NCI-H2171 (cell line): ENCODE results near the gene AKAP6.
A peak's percentile ranks its signal among the peaks of the same experiment; 100 is the strongest.

ENCODE experiments used
- DNase-seq: peaks from one replicate; lab custom pipeline; 2025; lab: John Stamatoyannopoulos, UW

AKAP6 gene, protein sequence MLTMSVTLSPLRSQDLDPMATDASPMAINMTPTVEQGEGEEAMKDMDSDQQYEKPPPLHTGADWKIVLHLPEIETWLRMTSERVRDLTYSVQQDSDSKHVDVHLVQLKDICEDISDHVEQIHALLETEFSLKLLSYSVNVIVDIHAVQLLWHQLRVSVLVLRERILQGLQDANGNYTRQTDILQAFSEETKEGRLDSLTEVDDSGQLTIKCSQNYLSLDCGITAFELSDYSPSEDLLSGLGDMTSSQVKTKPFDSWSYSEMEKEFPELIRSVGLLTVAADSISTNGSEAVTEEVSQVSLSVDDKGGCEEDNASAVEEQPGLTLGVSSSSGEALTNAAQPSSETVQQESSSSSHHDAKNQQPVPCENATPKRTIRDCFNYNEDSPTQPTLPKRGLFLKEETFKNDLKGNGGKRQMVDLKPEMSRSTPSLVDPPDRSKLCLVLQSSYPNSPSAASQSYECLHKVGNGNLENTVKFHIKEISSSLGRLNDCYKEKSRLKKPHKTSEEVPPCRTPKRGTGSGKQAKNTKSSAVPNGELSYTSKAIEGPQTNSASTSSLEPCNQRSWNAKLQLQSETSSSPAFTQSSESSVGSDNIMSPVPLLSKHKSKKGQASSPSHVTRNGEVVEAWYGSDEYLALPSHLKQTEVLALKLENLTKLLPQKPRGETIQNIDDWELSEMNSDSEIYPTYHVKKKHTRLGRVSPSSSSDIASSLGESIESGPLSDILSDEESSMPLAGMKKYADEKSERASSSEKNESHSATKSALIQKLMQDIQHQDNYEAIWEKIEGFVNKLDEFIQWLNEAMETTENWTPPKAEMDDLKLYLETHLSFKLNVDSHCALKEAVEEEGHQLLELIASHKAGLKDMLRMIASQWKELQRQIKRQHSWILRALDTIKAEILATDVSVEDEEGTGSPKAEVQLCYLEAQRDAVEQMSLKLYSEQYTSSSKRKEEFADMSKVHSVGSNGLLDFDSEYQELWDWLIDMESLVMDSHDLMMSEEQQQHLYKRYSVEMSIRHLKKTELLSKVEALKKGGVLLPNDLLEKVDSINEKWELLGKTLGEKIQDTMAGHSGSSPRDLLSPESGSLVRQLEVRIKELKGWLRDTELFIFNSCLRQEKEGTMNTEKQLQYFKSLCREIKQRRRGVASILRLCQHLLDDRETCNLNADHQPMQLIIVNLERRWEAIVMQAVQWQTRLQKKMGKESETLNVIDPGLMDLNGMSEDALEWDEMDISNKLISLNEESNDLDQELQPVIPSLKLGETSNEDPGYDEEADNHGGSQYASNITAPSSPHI (N-terminal part only)

DNA sequence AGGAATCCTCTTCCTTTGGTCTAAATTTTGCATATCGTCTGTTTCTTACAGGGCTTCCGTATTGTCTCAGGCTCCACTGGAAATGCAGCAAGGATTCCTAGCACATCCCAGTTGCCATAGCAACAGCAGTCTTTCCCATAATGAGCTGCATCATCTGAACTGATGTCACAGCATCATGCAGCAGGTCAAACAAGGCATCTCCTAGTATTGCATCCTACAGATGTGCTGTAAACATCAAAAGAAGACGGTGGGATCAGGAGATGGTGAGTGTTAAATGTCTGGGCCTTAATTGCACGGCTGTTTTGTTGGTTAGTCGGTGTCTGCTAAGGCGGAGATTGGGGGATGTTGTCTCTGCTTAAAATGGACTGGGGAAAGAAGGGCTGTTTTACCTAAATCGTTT is at the start of gene AKAP6:
Gene AKAP6 (plus strand): TSS at position 153 of the 400 bp plus-strand sequence. CDS start 104,196 bp downstream, outside the sequence.
- no peak for DNase-seq

DNA sequence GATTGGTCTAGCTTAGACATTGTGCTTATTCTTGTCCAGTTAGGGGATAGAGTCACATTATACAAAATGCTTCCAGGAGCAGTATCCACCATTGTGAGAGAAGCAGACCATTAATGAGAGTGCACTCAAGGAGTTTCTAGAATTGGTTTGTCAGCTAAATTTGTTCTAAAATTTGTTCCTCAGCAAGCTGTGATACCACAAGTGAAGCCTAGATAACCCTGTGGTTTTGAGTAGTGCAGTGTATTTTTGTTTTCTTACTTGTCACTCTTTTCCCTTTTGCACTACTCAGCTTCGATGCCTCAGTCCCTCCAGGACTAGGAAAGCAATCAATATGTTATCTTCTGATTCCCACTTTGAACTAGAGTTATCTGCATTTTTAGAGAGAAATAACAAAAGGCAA is 42.5 kb upstream of the AKAP6 start:
- DNase-seq = no peak

DNA sequence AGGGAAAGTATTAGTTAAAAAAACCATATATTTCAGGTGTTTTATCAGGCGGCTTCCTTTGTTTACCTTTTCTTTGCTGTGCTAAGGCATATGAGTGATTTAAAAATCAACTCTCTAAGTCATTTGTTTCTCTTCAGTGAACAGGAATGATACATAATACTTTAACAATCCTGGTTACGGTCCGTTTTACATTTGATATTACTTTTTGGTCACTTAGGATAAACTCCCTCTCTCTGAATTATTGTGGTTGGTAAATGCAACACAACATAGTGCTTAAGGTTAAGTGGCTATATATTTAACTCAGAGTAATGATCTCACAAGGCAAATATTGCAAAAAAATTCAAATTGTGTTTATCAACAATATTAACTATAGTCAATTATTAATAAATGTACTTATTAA is 32.7 kb upstream of the AKAP6 start:
- DNase-seq = no peak

DNA sequence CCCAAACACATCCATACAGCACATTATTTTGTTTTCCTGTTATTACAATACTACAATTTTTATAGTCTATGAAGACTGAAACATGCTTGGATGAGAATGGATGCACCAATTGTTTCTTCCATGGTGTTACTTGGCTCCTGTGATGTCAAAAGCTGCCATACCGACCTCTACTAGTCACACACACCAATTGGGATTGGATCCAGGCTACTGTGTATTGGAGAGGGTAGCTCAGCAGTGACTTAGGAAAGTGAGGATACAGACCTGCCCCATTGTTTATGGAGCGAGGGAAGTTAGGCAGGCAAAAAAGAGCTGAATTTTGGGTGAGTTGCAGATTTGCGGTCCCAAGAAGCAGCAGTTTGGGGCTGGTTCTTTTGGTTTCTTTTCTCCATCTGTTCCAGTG is 30.8 kb upstream of the AKAP6 start:
- no peak for DNase-seq

DNA sequence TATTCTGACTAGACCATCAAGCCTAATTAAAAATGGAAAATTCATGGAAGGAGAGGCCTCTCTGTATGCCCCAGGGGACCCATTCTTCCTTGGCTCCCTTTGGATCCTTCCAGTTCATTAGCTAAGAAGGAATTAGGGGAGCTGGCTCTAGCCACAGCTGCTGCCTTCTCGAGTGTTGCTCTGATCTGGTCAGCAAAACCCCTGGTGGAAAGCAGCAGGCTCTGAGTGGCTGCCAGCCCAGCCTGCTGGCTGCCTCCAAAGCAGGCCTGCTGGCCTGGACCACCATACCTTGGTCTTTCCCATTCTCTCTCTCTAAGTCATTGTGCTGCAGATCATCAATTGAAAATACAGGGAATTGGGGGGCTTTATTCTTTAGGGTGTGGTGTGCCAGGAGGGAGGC is 29.0 kb upstream of the AKAP6 start:
- peak; percentile 63 for DNase-seq

DNA sequence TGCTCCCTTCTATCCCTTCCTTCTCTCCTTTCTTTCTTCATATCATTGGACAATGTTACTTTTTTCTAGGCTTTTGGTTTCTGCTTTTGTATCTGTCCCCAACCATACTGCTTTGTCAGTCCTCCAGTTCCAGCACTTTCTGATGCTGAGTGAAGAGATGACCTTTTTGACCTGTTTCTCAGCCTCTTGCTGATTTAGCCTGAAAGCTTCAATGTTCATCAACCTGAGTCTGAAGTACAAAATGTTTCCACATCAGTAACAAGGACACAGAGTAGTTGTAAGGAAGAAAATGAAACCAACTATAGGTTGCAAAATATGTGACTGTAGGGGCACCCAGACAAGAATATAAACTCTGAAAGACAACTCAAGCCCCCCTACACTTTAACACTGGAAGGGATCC is 25.2 kb upstream of the AKAP6 start:
- no peak for DNase-seq

DNA sequence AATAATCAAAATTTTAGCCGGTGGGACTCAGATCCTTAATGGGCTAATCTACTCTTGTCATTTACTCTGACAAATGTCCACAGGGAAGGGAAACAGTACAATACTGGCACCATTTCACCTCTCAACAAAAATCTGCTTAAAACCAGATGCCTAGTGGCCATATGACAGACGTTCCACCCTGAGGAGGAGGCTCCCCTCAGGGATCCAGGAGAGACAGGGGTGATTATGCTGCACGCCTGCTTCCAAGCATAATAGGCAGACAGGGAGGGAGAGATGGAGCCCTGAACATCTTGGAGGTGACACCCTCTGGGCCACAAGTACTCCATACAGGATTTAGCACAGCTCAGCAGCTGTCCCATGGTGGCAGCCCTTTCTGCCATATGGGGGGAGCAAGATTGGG is 24.8 kb upstream of the AKAP6 start:
- DNase-seq = peak; percentile 72

DNA sequence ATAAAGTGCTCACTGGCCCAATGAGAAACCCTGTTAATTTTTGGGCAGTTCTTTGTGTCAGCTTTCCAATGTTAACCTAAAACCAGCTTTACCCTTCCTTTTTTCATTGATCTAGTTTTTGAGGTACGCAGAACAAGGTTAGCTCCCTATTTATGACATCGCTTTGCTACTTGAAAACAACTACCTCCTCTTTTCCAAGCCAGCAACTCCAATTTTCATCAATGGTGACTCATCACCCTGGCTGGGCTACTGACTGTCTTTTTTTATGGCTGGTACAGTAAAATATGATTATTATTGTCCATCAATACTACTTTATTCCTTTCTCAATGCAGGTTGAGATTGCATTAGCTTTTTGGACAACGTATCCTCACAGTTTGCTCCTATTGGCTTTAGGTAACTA is 22.5 kb upstream of the AKAP6 start:
- DNase-seq = no peak

DNA sequence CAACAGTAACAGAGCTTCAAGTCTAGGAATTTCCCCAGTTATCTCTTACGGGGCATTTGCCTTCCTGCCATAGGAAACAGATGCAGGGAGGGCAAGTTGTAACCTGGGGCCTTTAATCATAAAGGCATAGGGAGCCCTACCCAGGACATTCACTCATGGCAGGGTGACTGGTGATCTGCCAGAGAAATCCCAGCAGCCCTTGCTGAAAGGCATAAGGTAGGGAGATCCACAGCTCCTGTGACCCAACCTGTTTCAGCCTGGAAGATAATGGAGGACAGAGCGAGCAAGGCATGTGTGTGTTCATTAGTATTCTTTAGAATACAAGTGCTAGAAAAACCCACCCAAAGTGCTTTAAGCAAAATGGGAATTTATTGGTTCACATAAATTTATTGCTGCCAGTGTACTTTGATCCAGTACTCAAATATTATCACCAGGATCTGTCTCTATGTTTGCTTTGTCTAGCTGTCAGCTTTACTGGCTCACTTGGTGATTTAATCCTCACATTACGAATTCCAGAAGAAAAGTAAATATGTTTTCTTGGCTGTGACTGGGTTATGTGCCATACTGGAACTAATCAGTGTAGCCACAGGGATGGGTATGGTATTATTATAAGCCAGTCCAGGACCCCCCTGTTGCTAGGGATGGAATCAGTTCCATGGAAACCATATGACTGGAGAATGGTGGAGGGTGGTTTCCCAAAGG is 21.1 kb upstream of the AKAP6 start:
- no peak for DNase-seq

DNA sequence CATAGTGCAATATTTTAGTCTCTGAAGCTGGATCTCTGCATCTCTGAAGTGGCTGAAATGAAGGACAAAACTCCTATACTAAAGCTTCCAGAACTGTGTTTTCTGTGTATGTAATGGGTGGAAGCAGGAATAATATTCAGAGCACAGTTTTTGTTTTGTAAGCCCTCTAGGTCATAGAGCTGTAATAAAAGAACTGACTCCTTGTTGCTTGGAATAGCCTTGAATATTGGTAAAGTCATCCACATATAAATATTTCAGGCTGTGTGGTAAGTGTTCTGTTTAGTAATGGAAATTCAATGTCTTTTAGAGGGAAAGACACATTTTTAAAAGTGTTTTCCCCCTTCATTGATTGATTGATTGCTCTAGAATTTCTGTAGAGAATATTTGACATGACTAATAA is 18.2 kb upstream of the AKAP6 start:
- no peak for DNase-seq

DNA sequence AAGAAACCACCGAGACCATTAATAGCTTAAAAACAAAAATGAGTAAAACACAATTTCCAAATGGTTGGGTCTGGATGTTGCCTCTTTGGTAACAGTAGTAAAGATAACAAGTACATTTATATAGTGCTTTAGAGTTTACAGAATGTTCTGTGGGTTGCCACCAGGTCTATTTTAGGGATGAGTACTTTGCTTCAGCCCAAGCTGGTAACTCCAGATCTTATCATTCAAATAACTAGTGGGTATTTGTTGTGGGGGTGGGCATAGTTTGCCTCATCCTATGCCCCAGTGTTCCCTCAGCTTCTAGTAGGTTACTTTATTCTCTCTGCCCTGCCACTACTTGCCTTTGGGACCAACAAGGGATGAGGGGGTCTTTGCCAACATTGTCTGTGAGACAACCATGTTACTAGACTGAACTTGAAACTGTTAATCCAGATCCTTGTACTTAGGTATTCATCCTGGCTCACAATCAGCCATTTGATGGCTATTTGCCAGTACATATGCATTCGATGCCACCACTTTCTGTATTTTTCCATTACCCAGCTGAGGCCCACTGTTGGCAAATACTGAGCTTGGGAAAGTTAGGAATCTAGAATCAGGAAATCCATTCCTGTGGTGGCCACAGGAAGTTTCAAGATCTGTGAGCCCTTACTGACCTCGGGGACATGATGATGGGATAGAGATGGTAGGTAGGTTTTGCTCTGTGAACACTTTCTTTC is 17.6 kb upstream of the AKAP6 start:
- no peak for DNase-seq

DNA sequence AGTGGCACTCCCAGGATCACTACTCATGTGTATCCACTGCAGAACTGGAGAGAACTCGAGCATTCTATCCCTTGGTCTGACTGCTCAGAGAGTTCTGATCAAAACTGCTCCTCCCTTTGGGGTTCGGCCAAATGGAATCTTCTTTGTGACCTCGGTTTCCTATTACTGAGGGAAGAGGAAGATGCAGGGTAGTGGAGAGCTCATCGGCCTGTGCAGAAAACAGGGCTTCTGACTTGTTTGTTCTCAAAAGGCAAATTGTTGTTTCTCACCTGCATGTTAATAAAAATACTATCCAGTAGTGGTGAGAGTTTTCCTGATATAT is 17.1 kb upstream of the AKAP6 start:
- no peak for DNase-seq

DNA sequence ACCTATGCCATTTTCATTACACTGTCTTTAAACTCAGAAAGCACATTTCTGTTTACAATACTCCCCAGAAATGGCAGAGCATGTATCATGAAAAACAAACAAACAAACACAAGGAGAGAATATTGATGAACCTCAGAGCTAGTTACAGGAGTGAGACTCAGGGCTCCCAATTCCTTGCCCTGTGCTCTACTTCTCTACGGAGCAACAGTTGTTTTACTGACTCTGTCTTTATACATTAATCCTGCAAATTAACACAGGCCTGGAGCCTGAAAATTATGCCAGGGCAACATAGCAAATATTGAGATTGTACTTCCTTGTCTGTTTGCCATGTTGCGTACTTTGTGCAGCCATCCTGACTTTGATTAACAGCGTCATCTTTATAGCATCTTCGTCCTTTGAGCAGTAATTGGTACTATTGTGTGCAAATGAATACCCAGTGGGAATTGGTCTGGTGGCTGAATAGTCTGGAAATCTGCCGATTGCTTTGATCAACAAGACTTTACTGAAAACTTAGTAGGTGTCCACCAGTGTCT is 15.2 kb upstream of the AKAP6 start:
- DNase-seq = no peak

DNA sequence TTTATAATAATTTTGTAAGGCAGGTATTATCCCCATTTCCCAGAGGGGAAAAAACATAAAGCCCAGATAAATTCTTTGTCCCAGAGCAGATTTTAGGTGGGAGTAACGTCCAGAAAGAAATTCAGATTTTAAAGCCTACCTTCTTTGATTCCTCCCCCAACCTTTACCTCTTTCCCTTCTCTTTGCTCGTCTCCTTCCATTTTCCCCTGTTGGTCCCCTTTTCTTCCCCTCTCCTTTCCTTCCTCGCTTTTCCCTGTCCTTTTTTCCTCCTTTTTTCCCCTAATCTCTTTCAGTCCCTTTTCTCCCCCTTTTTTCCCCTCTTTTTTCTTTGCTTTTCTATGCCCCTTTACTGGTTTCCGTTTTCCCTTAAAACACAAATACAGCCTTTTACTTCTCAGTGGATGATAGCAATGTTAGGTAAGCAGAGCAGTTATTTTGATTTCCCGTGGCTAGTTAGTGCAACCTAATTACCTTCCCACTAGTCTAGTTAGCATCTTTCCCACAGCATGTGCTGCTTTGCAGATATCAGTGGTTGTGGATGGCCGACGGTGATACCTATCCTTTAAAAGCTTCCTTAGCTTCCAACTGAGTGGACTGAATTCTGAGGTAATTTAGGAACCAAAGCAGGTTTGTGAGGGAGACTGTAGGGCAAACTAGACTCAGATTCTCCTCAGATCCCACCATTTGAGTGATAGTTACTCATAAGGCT is 10.9 kb upstream of the AKAP6 start:
- DNase-seq = no peak

DNA sequence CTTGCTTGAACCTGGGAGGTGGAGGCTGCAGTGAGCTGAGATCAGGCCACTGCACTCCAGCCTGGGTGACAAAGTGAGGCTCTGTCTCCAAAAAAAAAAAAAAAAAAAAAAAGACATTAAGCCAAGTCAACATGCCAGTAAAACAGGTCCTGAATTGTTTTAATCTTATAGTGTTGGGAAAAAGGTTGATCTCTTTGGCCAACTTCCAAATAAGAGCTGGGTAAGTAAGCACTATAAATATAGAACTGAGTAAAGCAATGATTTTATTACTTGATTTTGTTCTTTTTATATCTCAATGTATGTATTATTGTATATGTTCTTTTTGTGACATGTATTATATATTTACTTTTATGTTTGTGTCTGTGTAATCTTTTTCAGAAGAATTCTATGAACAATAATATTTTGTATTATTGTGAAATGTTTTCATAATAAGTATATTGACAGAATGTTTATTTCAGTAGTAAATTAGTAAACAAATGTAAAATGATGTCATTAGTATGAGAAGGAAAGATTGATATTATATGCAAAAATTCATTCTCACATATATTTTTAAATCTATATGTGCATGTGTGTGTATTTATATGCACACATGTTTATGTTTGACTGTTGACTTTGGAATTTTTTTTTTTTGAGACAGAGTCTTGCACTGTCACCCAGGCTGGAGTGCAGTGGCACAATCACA is 9.6 kb upstream of the AKAP6 start:
- DNase-seq = no peak

DNA sequence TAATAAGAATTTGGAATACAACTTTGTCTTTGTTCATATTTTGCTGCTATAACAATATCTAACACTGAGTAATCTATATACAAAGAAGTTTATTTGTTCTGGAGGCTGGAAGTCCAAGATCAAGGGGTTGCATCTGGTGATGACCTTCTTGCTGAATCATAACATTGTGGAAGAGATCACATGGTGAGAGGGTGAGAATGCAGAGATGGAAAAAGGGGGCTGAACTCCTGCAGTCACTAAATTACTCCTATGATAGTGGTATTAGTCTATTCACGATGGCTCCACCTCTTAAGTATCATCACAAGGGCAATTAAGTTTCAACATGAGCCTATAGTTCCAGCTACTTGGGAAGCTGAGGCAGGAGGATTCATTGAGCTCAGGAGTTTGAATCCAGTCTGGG is 4.5 kb upstream of the AKAP6 start:
- DNase-seq = no peak

DNA sequence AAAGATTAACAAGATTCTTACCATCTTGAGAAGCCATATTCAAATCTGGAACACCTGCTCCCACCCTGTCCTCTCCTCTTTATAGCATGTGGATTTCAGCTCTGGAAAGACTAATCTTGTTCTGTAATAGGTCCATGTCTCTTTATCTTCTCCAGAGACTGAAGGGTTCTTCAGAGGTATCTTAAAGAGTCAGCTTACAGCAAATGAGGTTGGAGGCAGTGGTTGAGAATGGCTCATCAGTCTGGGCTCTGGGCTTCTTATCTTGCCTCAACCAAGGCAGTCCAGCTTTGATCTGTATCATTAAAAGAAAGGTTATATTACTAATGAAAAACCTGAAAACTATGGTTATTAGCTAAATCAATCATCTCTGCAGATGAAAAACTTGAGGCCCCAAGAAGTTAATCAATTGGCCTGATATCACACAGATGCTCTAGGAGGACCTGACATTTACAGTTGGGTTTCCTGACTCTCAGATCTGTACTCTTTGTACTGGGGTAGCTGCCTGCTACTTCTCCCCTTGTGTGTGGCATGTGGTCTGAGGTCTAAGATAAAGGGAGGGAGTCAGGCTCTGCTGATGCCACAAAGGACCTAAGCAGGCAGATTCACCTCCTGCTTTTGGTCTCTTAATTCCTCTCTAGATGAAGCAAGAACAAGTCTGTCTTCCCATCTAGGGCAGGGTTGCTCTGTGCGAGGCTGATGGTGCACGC is 1.7 kb upstream of the AKAP6 start:
- DNase-seq = no peak

DNA sequence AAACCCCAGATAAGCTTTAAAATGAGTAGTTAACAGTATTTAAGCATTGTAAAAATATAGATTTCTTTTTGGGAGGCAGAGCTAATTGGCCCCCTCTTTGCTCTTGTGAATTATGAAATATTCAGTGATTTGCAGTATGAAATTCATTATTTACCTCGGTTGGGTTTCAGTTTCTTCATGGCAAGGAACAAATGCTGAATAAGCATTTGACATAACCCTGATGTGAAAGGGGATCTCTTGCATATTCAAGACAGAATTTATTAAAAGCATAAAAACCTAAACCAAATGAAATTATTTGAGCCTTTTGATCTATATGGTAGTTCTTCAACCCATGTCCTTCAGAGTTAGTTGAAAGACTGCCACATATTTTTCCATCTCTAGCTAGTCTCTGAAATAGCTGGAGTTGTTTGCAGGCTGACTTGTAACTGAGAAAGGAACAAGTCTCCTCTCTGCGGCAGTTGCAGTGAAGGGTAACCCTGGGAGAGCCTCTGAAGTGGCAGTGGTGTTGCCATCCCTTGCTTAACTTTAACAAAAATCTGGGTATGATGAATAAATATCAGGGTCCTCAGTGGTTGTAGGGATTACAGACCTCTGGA is 690 bp downstream of the AKAP6 start:
- DNase-seq = no peak
